HG03521 (cell line): ENCODE measurements around the gene EFCAB8.

Source experiments
- ATAC-seq: cut with Tn5 transposase; IDR thresholded peaks from one replicate; pipeline ENCODE4 v1.9.1; 2021; ENCODE audit warnings: mild to moderate bottlenecking, moderate library complexity; ENCODE audit not compliant: unreplicated experiment

Gene EFCAB8

GRCh38 chr20:32909451-32909850 lies 50.7 kb downstream of the EFCAB8 start:
- ATAC-seq, result no peak

- no peak for ATAC-seq
These were observed 51.3 kb downstream of the EFCAB8 start for GRCh38 chr20:32909896-32910571.

GRCh38 chr20:32911355-32911754 lies 52.6 kb downstream of the EFCAB8 start:
- no peak for ATAC-seq

DNA sequence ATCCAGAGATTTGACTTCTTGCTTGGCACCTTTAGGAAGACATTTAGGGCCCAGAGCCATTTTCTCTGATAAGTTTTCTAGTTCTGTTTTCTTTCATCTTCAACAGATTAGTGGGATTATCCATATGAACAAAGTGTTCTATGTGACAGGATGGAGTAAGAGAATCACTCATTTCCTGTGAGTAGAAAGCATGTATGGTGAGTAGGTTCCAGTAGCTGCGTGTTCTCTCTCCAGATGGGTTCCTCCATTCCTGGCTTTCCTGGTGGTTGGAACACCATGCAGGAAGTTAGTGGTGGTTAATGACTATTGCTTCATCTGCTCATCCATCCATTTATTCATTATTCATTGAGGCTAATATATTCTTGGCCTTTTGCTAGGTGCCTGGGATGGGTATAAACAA lies 54.0 kb downstream of the EFCAB8 start:
- ATAC-seq, result no peak

GRCh38 chr20:32914031-32914430 lies 55.3 kb downstream of the EFCAB8 start:
- no peak for ATAC-seq

DNA sequence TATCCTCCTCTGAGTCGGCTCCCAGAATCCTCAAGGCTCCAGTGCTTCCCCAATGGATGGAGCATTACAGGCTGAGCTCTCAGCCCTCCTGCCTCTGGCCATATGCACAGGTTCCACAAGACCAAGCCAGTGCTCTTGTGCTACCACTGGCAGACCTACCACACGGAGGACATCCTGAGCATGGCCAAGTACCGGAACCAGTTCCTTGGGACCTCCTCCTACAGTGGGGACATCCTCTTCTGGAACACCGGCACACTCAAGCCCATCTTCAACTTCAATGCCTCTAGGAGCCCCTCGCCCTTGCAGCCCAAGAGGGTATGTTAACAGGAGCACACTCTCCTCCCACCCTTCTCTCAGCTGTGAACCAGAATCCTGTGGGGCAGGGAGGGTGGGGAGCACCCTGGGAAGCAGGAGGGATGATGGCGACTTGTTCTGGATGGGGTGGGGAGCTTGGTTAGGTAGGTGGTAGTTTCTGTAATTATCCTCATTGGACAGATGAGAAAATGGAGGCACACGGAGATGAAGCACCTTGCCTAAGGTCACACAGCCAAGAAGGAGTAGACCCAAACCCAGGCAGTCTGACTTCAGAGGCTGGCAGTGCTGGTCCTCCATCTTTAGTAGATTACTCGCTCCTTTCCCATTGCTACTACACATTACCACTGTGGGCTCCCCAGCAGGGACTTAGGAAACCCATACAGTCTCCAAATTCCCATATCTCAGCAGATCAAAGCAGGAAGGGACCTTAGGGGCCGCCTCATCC lies 58.6 kb downstream of the EFCAB8 start:
- ATAC-seq, result no peak

GRCh38 chr20:32918296-32918695 lies 59.6 kb downstream of the EFCAB8 start:
- no peak for ATAC-seq

GRCh38 chr20:32918751-32919150 lies 60.0 kb downstream of the EFCAB8 start:
- no peak for ATAC-seq

DNA sequence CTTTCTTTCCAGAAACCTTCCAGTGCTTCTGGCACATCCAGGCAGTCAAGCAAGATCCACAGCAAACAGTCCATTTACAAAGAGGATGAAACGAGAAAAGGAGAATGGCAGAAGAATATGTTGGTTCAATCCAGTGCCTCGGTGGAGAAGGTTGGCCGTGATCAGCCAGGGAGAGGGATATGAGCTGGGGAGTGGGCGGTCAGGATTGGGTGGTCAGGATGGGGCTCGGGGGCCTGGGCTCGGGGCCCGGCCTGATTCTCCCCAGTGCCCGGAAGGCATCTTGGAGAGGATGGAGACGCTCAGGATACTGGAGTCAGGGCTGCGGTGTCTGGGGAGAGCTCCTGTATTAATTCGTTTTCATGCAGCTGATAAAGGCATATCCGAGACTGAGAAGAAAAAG lies 61.3 kb downstream of the EFCAB8 start:
- no peak for ATAC-seq

DNA sequence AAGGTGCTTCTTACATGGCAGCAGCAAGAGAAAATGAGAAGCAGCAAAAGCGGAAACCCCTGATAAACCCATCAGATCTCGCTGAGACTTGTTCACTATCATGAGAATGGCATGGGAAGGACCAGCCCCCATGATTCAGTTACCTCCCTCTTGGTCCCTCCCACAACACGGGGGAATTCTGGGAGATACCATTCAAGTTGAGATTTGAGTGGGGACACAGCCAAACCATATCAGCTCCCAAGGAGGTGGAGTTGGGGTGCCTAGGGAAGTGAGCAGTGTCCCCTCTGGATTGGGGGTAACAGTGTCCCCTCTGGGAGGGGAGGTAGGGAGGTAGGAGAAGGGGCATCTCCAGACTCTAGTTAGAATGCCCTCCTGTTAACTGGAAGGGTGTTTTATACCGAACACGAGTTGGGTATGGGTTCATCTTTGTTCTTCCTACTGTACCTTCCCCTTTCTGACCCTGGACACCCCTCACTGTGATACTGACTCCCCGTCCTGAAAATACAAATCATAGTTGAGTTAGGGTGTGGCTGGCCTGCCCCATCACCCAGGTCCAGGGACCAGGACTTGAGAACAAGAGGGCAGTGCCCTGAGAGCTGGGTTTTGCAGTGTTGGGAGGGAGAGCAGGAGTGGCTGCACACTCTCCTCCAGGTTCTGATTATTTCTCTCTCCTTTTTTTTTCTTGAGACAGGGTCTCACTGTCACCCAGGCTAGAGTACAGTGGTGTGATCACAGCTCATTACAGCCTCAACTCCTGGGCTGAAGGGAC lies 62.0 kb downstream of the EFCAB8 start:
- ATAC-seq, result no peak

- no peak for ATAC-seq
These were observed 63.7 kb downstream of the EFCAB8 start for GRCh38 chr20:32922466-32922865.

DNA sequence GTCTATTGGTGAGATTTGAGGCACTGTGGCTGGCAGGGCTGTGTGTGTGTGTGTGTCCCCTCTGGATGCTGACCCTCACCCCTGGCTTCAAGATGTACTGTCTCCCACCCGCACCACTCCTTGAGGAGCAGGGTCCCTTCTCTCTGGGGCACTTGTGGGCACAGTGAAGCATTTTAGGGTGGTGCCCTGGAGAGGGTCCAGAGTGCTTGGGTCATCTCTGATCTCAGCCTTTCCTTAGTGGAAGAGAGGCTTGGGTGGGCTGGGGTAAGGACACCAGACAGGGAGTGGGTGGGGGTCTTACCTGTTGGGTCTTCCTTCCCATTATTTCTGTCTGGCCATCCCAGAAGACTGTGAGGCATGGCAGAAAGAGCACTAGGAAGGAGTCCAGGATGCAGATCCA lies 66.1 kb downstream of the EFCAB8 start:
- ATAC-seq, result no peak

GRCh38 chr20:32925481-32926196 lies 66.9 kb downstream of the EFCAB8 start:
- ATAC-seq, result no peak

DNA sequence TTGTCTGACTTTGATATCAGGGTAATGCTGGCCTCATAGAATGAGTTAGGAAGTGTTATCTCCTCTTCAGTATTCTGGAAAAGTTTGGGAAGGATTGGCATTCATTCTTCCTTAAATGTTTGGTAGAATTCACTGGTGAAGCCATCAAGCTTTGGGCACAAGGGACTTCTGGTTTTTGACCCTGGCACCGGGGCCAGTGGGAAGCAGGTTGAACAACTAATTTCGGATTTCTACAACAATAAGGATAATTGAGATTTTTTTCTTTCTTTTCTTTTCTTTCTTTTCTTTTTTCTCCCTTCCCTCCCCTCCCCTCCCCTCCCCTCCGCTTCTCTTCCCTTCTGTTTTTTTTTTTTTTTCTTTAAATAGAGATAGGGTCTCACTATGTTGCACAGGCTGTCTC lies 70.4 kb downstream of the EFCAB8 start:
- ATAC-seq, result no peak

DNA sequence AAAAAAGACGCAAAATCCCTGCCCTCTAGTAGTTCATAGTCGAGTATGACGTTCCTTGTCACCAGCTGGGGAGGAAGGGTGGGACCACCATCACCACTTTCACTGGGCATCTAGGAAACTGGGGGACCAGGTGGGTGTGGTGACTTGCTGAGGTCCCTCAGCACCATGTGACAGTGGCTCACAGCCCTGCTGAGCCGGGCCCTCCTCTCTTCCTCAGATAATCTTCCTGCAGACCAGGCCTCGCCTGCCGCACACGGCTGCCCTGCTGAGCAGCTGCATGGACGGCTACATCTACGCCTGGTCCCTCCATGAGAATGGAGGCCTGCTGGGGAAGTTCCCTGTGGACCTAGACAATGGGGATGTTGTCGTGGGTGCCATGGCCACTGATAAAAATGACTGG lies 71.5 kb downstream of the EFCAB8 start:
- no peak for ATAC-seq

DNA sequence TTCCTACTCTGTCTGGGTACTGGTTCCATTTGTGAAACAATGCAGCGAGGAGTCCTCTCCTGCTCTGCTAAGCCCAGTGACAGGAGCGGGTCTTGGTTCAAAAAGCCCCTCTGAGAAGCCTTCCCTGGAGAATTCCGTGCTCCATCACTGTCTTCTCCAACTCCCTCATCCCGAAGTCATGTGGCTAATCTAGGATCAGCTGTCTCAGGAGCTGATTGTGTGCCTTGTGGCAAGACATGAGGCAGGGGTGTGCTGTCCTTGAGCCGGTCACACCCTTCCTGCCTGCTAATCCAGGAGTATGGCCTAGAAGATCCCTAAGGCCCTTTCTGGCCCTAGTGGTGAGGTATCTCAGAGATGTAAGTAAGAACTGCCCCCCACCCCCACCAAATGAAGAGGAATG lies 72.0 kb downstream of the EFCAB8 start:
- ATAC-seq, result no peak

- ATAC-seq, result no peak
These were observed 75.9 kb downstream of the EFCAB8 start for GRCh38 chr20:32934580-32934979.

DNA sequence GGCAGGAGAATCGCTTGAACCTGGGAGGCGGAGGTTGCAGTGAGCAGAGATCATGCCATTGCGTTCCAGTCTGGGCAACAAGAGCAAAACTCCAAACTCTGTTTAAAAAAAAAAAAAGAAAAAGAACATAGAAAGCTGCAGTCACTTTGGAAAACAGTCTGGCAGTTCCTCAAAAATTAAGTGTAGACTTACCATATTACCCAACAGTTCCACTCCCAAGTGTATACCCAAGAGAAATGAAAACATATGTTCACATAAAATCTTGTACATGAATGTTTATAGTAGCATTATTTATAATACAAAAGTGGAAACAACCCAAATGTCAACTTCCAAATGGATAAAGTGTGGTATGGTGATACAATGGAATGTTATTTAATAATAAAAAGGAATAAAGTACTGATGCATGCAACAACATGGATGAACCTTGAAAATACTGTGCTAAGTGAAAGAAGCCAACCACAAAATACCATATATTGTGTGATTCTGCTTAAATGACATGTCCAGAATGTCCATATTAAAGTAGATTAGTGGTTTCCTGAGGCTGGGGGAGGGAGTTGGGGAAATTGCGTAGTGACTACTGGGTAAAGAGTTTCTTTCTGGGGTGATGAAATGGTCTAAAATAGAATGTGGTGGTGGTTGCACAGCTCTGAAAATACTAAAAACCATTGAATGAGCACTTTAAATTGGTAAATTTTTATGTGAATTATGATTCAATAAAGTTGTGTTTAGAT lies 82.6 kb downstream of the EFCAB8 start:
- no peak for ATAC-seq

DNA sequence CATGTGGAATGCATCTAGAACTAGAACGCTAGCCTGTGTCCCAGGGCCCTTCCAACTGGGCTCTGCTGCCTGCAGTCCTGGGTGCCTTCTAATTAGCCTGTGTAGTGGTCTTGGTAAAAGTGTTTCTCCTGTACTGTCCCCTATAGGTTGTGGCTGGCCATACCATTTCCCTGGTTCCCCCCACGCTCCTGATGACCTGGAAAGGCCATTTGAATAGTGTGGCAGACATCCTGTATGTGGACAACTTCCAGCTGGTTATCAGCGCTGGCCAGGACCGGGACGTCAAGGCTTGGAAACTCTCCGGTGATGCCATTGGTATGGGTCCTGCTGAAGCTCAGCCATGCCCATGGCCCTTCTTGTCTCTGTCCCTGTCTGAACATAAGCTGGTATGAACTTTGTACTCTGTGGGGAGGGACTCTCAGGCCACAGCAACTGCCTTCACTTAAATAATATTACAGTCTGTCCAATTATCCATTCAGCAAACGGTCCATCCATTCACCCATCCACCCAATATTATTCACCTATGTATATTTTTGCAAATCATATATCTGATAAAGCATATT lies 84.8 kb downstream of the EFCAB8 start:
- no peak for ATAC-seq

GRCh38 chr20:32945710-32946221 lies 87.0 kb downstream of the EFCAB8 start:
- ATAC-seq, result no peak
